ENCODE measurements around the gene SEMA7A. TPM values are rescaled to one million over a fixed set of nuclear protein-coding genes. Genes with fewer than 3 reads are reported as not detected.

Gene SEMA7A
- total RNA-seq, 1 donor from 2014 or later: 102 TPM

- Mint-ChIP-seq H3K4me1 (ENCODE audit: low read depth) (peaks cover 76% of the 10 kb centered on the region), H3K36me3 (ENCODE audit: low read depth) (peaks cover 45% of the 10 kb centered on the region)
Measured at GRCh38 chr15:74423431-74424257, 10.1 kb downstream of the SEMA7A start.

DNA sequence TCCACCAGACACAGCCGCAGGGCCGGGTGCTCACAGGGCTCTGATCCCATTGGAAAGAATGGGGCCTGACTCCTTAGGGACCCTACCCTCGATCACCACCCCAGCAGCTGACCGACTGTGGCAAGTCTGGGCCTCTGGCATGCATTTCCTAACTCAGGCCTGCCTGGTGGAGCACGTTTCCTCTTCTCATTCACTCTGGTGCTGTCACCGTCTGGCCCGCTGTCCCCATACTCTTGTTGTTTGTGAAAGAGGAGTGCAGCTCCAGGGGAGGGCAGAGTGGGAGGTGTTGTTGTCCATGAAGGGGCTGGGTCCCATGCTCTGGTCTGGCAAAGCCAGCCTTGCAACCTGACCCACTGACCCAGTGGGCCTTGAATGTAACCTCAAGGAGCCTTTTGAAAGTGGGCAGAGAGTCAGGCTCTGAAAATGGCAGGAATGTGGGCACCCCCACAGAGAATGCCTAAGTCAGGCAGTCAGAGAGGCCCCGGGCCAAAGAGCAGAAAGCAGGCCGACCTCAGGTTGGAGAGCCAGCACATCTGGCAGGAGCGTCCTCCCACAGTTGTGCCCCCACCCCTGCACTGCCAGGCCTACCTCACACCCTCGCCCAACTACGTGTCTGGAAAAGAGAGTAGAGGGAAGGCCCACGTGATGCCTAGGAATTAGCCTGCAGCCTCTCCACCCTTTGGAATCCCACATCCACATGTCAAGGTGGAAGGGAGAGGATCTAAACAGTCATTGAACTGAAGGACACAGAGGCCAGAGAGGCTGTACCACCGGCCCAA lies 10.9 kb downstream of the SEMA7A start:
- H3K4me3 Mint-ChIP-seq: no peak overlapping the region
- DNase-seq (ENCODE audit: low spot score): no peak
- no peaks in the 10 kb centered on the region for H3K27me3 Mint-ChIP-seq (ENCODE audit: insufficient read depth)
- peaks cover 39% of the 10 kb centered on the region for H3K36me3 Mint-ChIP-seq (ENCODE audit: low read depth)
- no peaks in the 10 kb centered on the region for H3K9me3 Mint-ChIP-seq
- no peak overlapping the region for H3K27ac Mint-ChIP-seq
- H3K4me1 Mint-ChIP-seq (ENCODE audit: low read depth): peaks cover 70% of the 10 kb centered on the region
- intact Hi-C loops (cut with micrococcal nuclease): no loop called here

More at GRCh38 chr15:74423431-74424257, 10.1 kb downstream of the SEMA7A start:
- intact Hi-C loops (cut with micrococcal nuclease): no loop called here
- DNase-seq (ENCODE audit: low spot score): no peak
- no peak overlapping the region for H3K4me3 Mint-ChIP-seq
- H3K27me3 Mint-ChIP-seq (ENCODE audit: insufficient read depth): no peaks in the 10 kb centered on the region
- no peaks in the 10 kb centered on the region for H3K9me3 Mint-ChIP-seq
- H3K27ac Mint-ChIP-seq: peak overlapping the region; percentile 75

- intact Hi-C loops (cut with micrococcal nuclease): no loop called here
- no peak overlapping the region for H3K27ac Mint-ChIP-seq
- no peak overlapping the region for H3K4me3 Mint-ChIP-seq
- H3K4me1 Mint-ChIP-seq (ENCODE audit: low read depth): peaks cover 69% of the 10 kb centered on the region
- no peaks in the 10 kb centered on the region for H3K9me3 Mint-ChIP-seq
- peaks cover 40% of the 10 kb centered on the region for H3K36me3 Mint-ChIP-seq (ENCODE audit: low read depth)
- no peak for DNase-seq (ENCODE audit: low spot score)
- no peaks in the 10 kb centered on the region for H3K27me3 Mint-ChIP-seq (ENCODE audit: insufficient read depth)
Measured at GRCh38 chr15:74422265-74422651, 11.5 kb downstream of the SEMA7A start.

DNA sequence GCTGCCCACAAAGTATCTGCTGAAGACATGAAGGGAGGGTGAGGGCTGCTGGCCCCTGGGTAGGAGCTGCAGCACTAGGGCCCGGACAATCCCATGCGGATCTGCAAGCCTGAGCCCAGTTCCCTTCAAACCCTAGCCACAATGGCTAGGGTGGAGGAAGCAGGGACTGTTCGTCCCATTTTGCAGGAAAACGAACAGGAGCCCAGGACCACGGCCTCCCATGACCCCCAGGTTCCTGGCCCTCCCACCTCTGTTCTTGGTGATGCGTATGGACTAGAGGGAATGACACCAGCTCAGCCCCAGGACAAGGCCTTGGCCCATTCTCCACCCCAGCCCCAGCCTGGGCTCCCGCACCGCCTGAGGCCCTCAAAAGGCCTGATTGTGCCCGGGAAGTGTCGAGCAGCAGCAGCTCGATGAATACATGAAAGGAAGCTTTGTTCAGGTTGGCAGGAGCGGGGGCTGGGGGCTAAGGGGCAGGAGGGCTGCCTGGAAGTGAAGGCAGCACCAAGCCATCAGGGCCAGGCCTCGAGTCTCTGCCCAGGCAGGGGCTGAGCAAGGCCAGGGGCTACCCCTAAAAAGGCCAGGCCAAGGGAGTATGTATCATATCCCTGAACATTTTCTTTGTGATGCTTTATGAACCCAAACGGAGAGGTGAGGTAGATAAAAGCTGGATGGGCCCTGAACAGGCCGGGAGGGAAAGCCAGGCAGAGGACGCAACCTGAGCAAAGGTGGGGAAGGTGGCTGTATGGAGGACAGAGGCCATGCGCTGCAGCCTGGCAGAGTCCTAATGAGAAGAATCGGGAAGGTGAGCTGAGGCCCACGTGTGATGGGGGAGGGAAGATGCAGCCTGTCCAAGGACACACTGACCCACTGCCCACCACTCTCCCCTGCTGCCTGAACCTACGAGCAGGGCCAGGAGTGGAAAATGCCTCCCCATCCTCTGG lies 12.2 kb downstream of the SEMA7A start:
- H3K36me3 Mint-ChIP-seq (ENCODE audit: low read depth): peaks cover 38% of the 10 kb centered on the region
- H3K4me3 Mint-ChIP-seq: no peak overlapping the region
- no peak for DNase-seq (ENCODE audit: low spot score)
- peaks cover 70% of the 10 kb centered on the region for H3K4me1 Mint-ChIP-seq (ENCODE audit: low read depth)
- H3K27me3 Mint-ChIP-seq (ENCODE audit: insufficient read depth): no peaks in the 10 kb centered on the region
- peak overlapping the region; percentile 12 for H3K27ac Mint-ChIP-seq
- no peaks in the 10 kb centered on the region for H3K9me3 Mint-ChIP-seq
- intact Hi-C loops (cut with micrococcal nuclease): no loop called here

- DNase-seq (ENCODE audit: low spot score): no peak
- H3K27me3 Mint-ChIP-seq (ENCODE audit: insufficient read depth): no peaks in the 10 kb centered on the region
- H3K4me1 Mint-ChIP-seq (ENCODE audit: low read depth): peaks cover 69% of the 10 kb centered on the region
- peaks cover 40% of the 10 kb centered on the region for H3K36me3 Mint-ChIP-seq (ENCODE audit: low read depth)
- no peak overlapping the region for H3K4me3 Mint-ChIP-seq
- H3K9me3 Mint-ChIP-seq: no peaks in the 10 kb centered on the region
- intact Hi-C loops (cut with micrococcal nuclease): no loop called here
- peak overlapping the region; percentile 27 for H3K27ac Mint-ChIP-seq
Measured at GRCh38 chr15:74420193-74420905, 13.4 kb downstream of the SEMA7A start.

DNA sequence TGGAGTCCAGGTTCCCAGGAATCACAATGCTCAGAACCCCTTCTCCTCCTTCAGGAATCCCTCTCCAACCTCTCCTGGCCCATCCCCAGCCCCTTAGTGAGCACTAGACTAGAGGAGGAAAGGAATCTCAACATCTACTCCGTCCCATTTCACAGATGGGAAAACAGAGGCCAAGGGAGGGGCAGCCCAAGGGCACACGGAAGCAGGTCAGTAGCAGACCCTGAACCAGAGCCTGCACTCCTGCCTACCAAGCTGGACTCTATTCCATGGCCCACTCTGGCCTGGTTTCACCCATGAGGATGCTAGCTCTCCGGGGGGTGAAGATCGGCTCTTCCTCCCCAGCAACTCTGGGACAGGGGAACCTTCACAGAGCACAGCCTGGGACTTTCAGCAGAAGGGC lies 14.3 kb downstream of the SEMA7A start:
- intact Hi-C loops (cut with micrococcal nuclease): no loop called here
- peaks cover 64% of the 10 kb centered on the region for H3K4me1 Mint-ChIP-seq (ENCODE audit: low read depth)
- peak overlapping the region; percentile 74 for H3K27ac Mint-ChIP-seq
- H3K27me3 Mint-ChIP-seq (ENCODE audit: insufficient read depth): no peaks in the 10 kb centered on the region
- no peaks in the 10 kb centered on the region for H3K9me3 Mint-ChIP-seq
- H3K4me3 Mint-ChIP-seq: no peak overlapping the region
- peaks cover 41% of the 10 kb centered on the region for H3K36me3 Mint-ChIP-seq (ENCODE audit: low read depth)
- DNase-seq (ENCODE audit: low spot score): no peak

DNA sequence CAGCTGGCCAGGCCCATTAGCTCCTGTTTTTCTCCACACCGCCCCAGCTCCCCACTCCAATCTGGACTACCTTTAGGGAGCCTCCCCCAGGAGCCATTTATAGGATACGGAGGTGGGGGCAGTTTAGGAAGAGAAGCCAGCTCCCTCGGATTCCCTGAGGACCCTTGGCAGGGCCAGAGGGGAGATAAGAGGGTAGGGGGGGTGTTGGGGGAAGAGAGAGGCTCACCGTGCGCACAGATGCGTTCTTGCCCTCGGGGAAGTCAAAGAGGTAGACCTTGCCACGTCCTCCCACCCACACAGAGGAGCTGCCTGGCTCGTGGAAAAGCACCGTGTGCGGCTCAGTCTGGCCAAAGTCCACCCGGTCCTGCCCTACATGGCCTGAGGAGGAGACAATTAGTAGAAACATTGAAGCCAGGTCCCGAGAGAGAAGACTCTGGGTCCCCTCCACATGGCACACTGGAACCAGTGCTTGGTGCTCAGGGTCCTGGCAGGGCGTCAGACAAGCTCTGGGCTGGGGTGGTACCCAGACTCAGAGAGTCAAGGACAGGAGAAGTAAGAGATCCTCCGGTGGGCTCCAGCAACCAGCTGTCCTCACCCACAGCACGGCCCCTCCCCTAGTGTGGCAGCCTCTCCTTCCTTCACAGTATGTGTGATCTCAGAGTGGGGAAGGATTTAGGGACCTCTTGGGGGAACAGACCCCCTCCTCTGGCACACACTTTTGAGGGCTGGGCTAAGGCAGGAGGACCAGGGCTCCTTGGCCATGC lies 15.0 kb downstream of the SEMA7A start:
- Mint-ChIP-seq H3K27me3 (ENCODE audit: insufficient read depth) (no peaks in the 10 kb centered on the region), H3K4me1 (ENCODE audit: low read depth) (peaks cover 58% of the 10 kb centered on the region), H3K27ac (peak overlapping the region; percentile 63), H3K4me3 (no peak overlapping the region), H3K36me3 (ENCODE audit: low read depth) (peaks cover 43% of the 10 kb centered on the region), H3K9me3 (no peaks in the 10 kb centered on the region)
- intact Hi-C loops (cut with micrococcal nuclease): no loop called here
- no peak for DNase-seq (ENCODE audit: low spot score)

DNA sequence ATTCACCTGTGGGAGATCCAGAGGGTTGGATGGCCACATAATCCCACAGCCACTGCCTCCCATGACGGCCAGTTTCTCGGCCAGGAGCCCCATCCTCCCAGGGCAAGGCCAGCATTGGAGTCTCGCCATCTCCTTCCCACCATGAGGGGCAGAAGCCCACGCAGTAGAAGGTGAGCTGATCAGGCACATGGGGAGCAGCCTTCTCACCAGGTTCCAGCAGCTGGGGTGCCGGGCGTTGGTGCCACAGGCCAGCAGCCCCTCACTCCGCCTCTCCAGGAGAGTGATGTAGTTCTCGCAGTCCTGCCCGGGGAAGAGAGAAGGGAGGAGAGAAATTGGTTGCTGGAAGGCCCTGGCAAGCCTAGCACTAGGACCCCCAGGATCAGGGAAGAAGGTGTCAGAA lies 16.1 kb downstream of the SEMA7A start:
- Mint-ChIP-seq H3K4me1 (ENCODE audit: low read depth) (peaks cover 49% of the 10 kb centered on the region), H3K9me3 (no peaks in the 10 kb centered on the region), H3K27ac (peak overlapping the region; percentile 40), H3K27me3 (ENCODE audit: insufficient read depth) (no peaks in the 10 kb centered on the region), H3K4me3 (no peak overlapping the region), H3K36me3 (ENCODE audit: low read depth) (peaks cover 47% of the 10 kb centered on the region)
- intact Hi-C loops (cut with micrococcal nuclease): no loop called here
- no peak for DNase-seq (ENCODE audit: low spot score)

DNA sequence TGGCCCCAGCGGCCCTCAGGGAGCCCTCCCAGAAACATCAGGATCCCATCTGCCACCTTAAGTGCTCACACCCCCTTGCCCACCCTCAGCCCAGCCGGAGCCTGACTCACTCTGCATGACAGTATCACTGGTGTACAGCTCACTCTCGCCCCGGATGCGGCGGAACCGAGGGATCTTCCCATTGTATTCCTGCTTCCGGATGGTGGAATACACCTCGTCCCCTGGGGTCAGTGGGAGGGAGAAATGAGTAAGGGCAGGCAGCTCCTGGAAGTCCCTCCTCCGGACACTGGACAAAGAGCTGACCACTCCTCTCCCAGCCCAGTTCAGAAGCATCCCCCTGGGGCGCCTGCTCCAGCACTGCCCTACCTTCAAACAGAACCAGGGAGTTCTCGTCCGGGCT lies 16.5 kb downstream of the SEMA7A start:
- peaks cover 50% of the 10 kb centered on the region for H3K36me3 Mint-ChIP-seq (ENCODE audit: low read depth)

DNA sequence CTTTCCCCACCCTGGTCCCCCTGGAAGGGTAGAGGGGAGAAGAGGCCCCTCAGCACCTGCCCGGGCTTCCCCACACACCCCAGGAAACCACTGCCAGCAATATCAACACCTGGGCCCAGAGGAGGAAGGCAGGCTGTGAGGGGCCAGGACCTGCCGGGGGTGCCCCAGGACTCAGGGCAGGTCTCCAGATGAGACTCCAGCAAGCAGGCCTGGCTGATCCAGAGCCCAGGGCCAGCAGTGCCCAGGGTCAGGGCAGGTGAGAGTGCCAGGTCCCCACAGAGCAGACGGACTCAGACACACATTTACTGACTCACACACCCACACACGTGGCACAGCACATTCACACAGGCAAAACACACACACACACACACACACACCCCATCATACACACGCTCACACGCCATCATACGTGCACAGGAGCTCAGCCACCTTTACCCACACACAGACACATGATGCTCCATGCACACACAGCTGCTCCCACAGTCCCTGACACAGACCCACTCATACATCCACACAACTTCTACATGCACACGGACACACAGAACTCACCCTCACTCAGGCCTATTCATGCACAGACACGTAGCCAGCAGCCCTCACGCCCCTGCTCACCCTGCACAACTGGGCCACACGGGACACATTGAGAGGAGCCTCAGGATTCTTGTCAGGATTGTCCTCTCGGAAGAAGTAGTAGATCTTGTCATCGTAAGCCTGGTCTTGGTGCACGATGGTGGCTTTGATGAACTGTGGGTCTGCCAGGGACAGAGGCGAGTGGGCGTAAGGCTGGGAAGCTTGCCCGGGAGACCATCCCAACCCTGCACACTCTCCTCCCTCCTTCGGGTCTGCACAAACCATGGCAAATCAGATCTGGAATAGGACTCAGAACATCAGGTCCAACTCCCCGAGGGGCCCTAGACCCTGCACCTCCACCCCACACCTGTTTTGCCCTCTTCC lies 17.5 kb downstream of the SEMA7A start:
- Mint-ChIP-seq H3K27me3 (ENCODE audit: insufficient read depth) (no peaks in the 10 kb centered on the region), H3K4me1 (ENCODE audit: low read depth) (peaks cover 42% of the 10 kb centered on the region), H3K9me3 (no peaks in the 10 kb centered on the region), H3K27ac (peak overlapping the region; percentile 77), H3K36me3 (ENCODE audit: low read depth) (peaks cover 53% of the 10 kb centered on the region), H3K4me3 (no peak overlapping the region)
- DNase-seq (ENCODE audit: low spot score): no peak
- intact Hi-C loops (cut with micrococcal nuclease): no loop called here

More for the DNA sequence above, 16.5 kb downstream of the SEMA7A start:
- DNase-seq (ENCODE audit: low spot score): no peak
- H3K27ac Mint-ChIP-seq: peak overlapping the region; percentile 12
- intact Hi-C loops (cut with micrococcal nuclease): no loop called here
- no peak overlapping the region for H3K4me3 Mint-ChIP-seq
- no peaks in the 10 kb centered on the region for H3K9me3 Mint-ChIP-seq
- no peaks in the 10 kb centered on the region for H3K27me3 Mint-ChIP-seq (ENCODE audit: insufficient read depth)
- H3K4me1 Mint-ChIP-seq (ENCODE audit: low read depth): peaks cover 48% of the 10 kb centered on the region
